Measurements from ENCODE around the gene CSF2. TPM values are rescaled to one million over a fixed set of nuclear protein-coding genes. Genes with fewer than 3 reads are reported as not detected.
"Not testable (repeated sequence)": the region's sequence is repeated elsewhere in the genome, so short reads cannot be mapped to it uniquely, and the experiment has no call there.

Gene CSF2
- total RNA-seq, 2 experiments from 2014 or later = 0.55 to 0.61 TPM

DNA sequence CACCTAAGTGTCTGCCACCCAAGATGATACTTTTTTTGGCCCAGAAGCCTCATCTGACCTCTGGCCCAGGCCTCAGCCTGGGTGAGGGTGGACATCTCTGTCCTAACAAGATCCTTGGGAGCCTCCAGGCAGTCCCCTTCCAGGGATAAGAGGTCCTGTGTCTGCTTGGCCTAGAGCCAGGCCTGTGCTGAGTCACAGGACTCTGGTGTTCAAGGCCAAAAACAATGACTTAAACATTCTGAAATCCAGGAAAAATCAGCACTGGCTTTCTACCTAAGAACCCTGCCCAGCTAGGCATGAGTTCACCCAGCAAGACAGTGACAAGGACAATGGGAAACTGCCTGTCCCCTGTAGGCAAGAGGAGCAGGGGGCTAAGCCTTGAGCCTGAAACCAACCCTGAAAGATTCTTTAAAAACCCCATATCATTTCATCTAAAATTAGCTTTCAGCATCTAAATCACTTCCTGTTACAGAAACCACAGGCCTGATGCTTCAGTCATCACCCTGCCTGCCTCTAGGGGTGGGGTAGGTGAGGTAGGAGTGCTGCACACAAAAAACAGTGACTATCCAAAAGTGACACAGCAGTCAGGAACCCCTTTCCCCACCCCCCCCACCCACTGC, 29.9 kb downstream of the CSF2 start:
- no peaks in the 10 kb centered on the region for H3K27me3 Mint-ChIP-seq (ENCODE audit: low read depth)
- ATAC-seq = peak; percentile 82
- POLR2A ChIA-PET = no interaction called here

DNA sequence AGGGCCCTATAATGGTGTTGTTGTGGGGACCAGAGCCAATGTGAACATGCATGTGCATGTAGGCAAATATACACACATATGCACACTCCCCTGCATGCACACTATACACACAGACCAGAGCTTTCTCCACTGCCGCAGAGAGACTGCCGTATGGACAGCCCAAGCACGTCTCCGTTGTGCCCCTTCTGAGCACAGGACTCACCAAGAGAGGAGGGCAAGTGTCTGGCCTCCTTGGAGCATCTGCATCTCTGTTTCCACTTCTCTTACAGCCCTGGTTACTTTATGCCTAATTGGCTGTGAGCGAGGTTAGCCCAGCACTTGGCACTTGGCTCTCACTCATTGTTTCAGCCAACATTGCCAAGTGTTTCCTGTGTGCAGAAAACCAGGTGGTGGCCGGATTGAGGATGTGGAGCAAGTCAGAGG, 30.4 kb downstream of the CSF2 start:
- POLR2A ChIA-PET = interaction anchor here (0.7 kb wide), 1 partner anchor 30 kb away, joined by 4 read pairs; the partner anchor contains the start of gene CSF2
- CTCF ChIA-PET = interaction anchor here (1.0 to 4.0 kb wide), 3 partner anchors 10 to 67 kb away, joined by 3 to 18 read pairs (median 5); no protein-coding TSS in a partner anchor
- no peaks in the 10 kb centered on the region for H3K27me3 Mint-ChIP-seq (ENCODE audit: low read depth)
- H3K9me3 Mint-ChIP-seq (ENCODE audit: insufficient read depth) = no peaks in the 10 kb centered on the region
- peak overlapping the region; percentile 94 for H3K27ac Mint-ChIP-seq
- peak overlapping the region; percentile 48 for H3K4me3 Mint-ChIP-seq
- H3K36me3 Mint-ChIP-seq (ENCODE audit: low read depth) = peaks cover 15% of the 10 kb centered on the region
- ATAC-seq (peak; percentile 59), DNase-seq (peak; percentile 55)
- peaks cover 91% of the 10 kb centered on the region for H3K4me1 Mint-ChIP-seq (ENCODE audit: low read depth)

More for the DNA sequence above, 29.9 kb downstream of the CSF2 start:
- Mint-ChIP-seq H3K36me3 (ENCODE audit: low read depth) (peaks cover 11% of the 10 kb centered on the region), H3K9me3 (ENCODE audit: insufficient read depth) (no peaks in the 10 kb centered on the region), H3K4me1 (ENCODE audit: low read depth) (peaks cover 91% of the 10 kb centered on the region), H3K4me3 (peak overlapping the region; percentile 48), H3K27ac (peak overlapping the region; percentile 94)
- DNase-seq = peak; percentile 87
- CTCF ChIA-PET = interaction anchor here (0.6 to 4.0 kb wide), 4 partner anchors 9 to 115 kb away, joined by 3 to 18 read pairs (median 8); no protein-coding TSS in a partner anchor

DNA sequence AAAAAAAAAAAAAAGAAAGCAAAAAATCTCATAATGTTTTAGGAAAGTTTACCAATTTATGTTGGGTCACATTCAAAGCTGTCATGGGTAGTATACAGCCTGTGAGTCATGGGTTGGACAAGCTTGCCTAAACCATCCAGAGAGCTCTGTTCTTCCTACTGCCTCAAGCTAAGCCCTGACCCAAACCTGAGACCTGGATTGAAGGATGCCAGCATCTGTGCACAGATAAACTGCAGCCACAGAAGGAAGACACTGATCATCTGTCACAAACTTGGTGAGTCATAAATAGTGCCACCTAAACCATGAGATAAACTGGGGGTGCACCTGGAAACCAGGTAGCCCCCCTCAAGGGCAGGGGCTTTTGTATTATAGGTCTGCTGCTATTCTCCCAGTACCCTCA, 31.0 kb downstream of the CSF2 start:
- H3K9me3 Mint-ChIP-seq (ENCODE audit: insufficient read depth) = no peaks in the 10 kb centered on the region
- DNase-seq (no peak), ATAC-seq (peak; percentile 10)
- H3K27me3 Mint-ChIP-seq (ENCODE audit: low read depth) = no peaks in the 10 kb centered on the region
- CTCF ChIA-PET = interaction anchor here (1.0 to 4.0 kb wide), 3 partner anchors 10 to 67 kb away, joined by 3 to 18 read pairs (median 5); no protein-coding TSS in a partner anchor
- peak overlapping the region; percentile 94 for H3K27ac Mint-ChIP-seq
- H3K36me3 Mint-ChIP-seq (ENCODE audit: low read depth) = peaks cover 15% of the 10 kb centered on the region
- peaks cover 91% of the 10 kb centered on the region for H3K4me1 Mint-ChIP-seq (ENCODE audit: low read depth)
- POLR2A ChIA-PET = interaction anchor here (0.7 kb wide), 1 partner anchor 31 kb away, joined by 4 read pairs; the partner anchor contains the start of gene CSF2
- peak overlapping the region; percentile 9 for H3K4me3 Mint-ChIP-seq

DNA sequence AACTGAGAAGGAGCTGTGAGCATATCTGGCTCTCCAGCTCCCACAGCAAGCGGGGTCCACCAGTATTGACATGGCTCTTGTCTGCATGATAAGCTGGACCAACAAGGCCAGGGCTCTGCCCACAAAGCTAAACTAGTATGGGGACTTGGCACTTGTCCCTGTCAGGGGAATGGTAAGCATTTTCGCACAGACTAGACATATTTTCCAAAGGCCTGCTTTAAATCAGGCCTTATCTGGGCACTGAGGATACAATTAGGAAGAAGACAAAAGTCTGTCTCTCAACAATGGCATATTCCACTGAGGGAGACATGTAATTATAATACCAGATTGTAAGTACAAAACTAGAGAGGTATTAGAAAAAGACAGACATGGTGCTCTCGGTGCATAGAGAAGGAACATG, 32.1 kb downstream of the CSF2 start:
- Mint-ChIP-seq H3K27me3 (ENCODE audit: low read depth) (no peaks in the 10 kb centered on the region), H3K4me3 (no peak overlapping the region), H3K4me1 (ENCODE audit: low read depth) (peaks cover 90% of the 10 kb centered on the region), H3K9me3 (ENCODE audit: insufficient read depth) (no peaks in the 10 kb centered on the region), H3K36me3 (ENCODE audit: low read depth) (peaks cover 15% of the 10 kb centered on the region), H3K27ac (peak overlapping the region; percentile 35)
- no peak for ATAC-seq
- ChIA-PET CTCF (no interaction called here), POLR2A (no interaction called here)
- no peak for DNase-seq

DNA sequence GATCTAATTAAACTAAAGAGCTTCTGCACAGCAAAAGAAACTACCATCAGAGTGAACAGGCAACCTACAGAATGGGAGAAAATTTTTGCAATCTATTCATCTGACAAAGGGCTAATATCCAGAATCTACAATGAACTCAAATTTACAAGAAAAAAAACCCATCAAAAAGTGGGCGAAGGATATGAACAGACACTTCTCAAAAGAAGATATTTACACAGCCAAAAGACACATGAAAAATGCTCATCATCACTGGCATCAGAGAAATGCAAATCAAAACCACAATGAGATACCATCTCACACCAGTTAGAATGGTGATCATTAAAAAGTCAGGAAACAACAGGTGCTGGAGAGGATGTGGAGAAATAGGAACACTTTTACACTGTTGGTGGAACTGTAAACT, 34.9 kb downstream of the CSF2 start:
- peaks cover 85% of the 10 kb centered on the region for H3K4me1 Mint-ChIP-seq (ENCODE audit: low read depth)
- CTCF ChIA-PET; POLR2A ChIA-PET; H3K9me3 Mint-ChIP-seq (ENCODE audit: insufficient read depth); H3K27ac Mint-ChIP-seq; H3K27me3 Mint-ChIP-seq (ENCODE audit: low read depth); ATAC-seq; H3K4me3 Mint-ChIP-seq; DNase-seq: not testable (repeated sequence)
- H3K36me3 Mint-ChIP-seq (ENCODE audit: low read depth) = peaks cover 26% of the 10 kb centered on the region

DNA sequence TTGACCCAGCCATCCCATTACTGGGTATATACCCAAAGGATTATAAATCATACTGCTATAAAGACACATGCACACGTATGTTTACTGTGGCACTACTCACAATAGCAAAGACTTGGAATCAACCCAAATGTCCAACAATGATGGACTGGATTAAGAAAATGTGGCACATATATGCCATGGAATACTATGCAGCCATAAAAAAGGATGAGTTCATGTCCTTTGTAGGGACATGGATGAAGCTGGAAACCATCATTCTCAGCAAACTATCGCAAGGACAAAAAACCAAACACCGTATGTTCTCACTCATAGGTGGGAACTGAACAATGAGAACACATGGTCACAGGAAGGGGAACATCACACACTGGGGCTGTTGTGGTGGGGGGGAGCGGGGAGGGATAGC, 35.4 kb downstream of the CSF2 start:
- ATAC-seq; H3K9me3 Mint-ChIP-seq (ENCODE audit: insufficient read depth); POLR2A ChIA-PET; H3K27me3 Mint-ChIP-seq (ENCODE audit: low read depth); H3K4me3 Mint-ChIP-seq; CTCF ChIA-PET; DNase-seq: not testable (repeated sequence)
- peaks cover 85% of the 10 kb centered on the region for H3K4me1 Mint-ChIP-seq (ENCODE audit: low read depth)
- H3K36me3 Mint-ChIP-seq (ENCODE audit: low read depth) = peaks cover 26% of the 10 kb centered on the region
- H3K27ac Mint-ChIP-seq = peak overlapping the region; percentile 46

GRCh38 chr5:132109494-132110053, 36.0 kb downstream of the CSF2 start:
- Mint-ChIP-seq H3K27me3 (ENCODE audit: low read depth) (no peaks in the 10 kb centered on the region), H3K4me1 (ENCODE audit: low read depth) (peaks cover 85% of the 10 kb centered on the region), H3K27ac (peak overlapping the region; percentile 85), H3K4me3 (no peak overlapping the region), H3K9me3 (ENCODE audit: insufficient read depth) (peaks cover 5% of the 10 kb centered on the region), H3K36me3 (ENCODE audit: low read depth) (peaks cover 30% of the 10 kb centered on the region)
- ChIA-PET CTCF (no interaction called here), POLR2A (no interaction called here)
- ATAC-seq = no peak
- no peak for DNase-seq

GRCh38 chr5:132110195-132110594, 36.6 kb downstream of the CSF2 start:
- POLR2A ChIA-PET = no interaction called here
- Mint-ChIP-seq H3K27ac (peak overlapping the region; percentile 88), H3K9me3 (ENCODE audit: insufficient read depth) (peaks cover 5% of the 10 kb centered on the region), H3K27me3 (ENCODE audit: low read depth) (no peaks in the 10 kb centered on the region), H3K4me1 (ENCODE audit: low read depth) (peaks cover 85% of the 10 kb centered on the region), H3K4me3 (peak overlapping the region; percentile 43), H3K36me3 (ENCODE audit: low read depth) (peaks cover 30% of the 10 kb centered on the region)
- CTCF ChIA-PET = interaction anchor here (1.6 kb wide), 1 partner anchor 13 kb away, joined by 5 read pairs; no protein-coding TSS in a partner anchor
- DNase-seq = no peak
- ATAC-seq = peak; percentile 2

DNA sequence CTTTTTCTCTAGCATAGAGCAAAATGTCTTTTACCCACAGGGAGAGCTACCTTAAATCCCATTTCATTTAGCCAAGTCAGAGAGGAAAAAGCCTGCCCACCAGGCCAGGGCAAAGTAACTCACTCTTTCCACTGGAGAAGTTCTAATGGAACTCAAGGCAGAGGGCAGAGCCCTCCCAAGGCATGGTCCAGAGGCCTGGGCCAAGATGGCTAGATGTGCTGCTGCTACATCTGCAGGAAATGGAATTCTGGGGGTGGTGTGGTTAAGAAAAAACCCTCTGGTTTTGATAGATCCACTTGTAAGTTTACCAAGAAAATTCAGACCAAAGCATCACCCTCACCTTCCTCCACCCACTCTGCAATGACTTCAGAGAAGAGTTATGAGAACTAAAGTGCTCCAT, 37.3 kb downstream of the CSF2 start:
- peak overlapping the region; percentile 43 for H3K4me3 Mint-ChIP-seq
- CTCF ChIA-PET = interaction anchor here (1.6 to 2.3 kb wide), 2 partner anchors 14 to 79 kb away, joined by 5 read pairs; no protein-coding TSS in a partner anchor
- H3K27me3 Mint-ChIP-seq (ENCODE audit: low read depth) = no peaks in the 10 kb centered on the region
- POLR2A ChIA-PET = no interaction called here
- no peak for DNase-seq
- H3K4me1 Mint-ChIP-seq (ENCODE audit: low read depth) = peaks cover 85% of the 10 kb centered on the region
- peak overlapping the region; percentile 88 for H3K27ac Mint-ChIP-seq
- peaks cover 5% of the 10 kb centered on the region for H3K9me3 Mint-ChIP-seq (ENCODE audit: insufficient read depth)
- peak; percentile 64 for ATAC-seq
- peaks cover 30% of the 10 kb centered on the region for H3K36me3 Mint-ChIP-seq (ENCODE audit: low read depth)

DNA sequence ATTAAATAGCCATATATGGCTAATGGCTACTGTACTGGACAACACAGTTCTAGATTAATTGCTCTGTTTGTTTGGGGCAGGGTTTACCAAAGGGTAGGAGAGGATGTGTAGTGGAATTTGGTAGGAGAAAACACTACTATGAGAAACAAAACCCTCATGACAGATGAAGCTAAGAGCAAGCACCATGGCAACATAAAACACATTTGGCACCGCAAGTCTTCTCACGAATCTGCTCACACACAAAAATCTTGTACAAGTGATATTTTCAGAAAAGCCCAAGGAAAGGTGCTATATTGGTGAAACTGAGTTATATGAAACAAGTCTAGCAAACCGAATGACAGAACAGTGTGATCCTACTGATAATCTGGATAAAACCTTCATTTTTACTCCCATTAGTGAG, 38.5 kb downstream of the CSF2 start:
- no peak overlapping the region for H3K4me3 Mint-ChIP-seq
- H3K4me1 Mint-ChIP-seq (ENCODE audit: low read depth) = peaks cover 78% of the 10 kb centered on the region
- CTCF ChIA-PET = interaction anchor here (2.3 kb wide), 1 partner anchor 78 kb away, joined by 5 read pairs; no protein-coding TSS in a partner anchor
- ATAC-seq = no peak
- POLR2A ChIA-PET = no interaction called here
- no peak for DNase-seq
- no peaks in the 10 kb centered on the region for H3K27me3 Mint-ChIP-seq (ENCODE audit: low read depth)
- H3K36me3 Mint-ChIP-seq (ENCODE audit: low read depth) = peaks cover 30% of the 10 kb centered on the region
- H3K27ac Mint-ChIP-seq = peak overlapping the region; percentile 0
- peaks cover 5% of the 10 kb centered on the region for H3K9me3 Mint-ChIP-seq (ENCODE audit: insufficient read depth)

DNA sequence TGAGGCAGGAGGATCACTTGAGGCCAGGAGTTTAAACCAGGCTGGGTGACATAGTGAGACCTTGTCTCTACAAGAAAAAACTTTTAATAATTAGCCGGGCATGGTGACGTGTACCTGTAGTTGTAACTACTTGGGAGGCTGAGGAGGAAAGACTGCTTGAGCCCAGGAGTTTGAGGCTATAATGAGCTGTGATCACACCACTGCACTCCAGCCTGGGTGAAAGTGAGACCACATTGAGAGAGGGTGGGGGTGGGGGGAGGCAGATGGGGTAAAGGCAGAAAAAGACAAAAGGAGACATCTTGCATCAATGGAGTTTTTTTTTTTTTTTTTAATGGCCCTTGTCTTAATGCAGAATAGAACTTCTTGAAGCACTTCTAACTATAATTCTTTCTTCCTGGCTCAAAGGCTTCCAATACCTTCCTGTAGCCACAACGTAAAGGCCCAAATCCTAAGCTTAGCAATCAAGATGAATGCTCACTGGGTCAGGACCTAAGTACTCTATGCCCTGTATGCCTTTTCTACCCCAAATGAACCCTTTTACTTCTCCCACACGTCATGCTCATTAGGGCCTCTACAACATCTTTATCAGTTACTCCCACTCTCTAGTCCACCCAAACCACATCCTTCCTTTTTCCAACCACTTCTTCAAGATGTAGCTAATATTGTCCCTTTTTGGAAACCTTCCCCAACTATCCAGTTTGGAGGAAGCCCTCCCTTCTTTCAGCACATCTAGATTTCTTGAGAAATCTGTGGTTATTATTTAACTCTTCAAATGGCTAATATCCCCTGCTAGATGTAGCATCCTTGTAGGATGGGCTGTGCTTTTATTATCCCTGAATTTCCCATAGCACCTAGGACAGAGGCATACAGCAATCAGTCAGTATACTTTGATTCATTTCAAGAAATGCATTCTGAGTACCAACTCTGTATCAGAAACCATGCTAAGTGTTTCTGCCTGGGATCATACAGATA, 40.8 kb downstream of the CSF2 start:
- no peak overlapping the region for H3K4me3 Mint-ChIP-seq
- CTCF ChIA-PET = interaction anchor here (0.7 to 0.8 kb wide), 2 partner anchors 17 to 124 kb away, joined by 3 read pairs; no protein-coding TSS in a partner anchor
- ATAC-seq (no peak), DNase-seq (no peak)
- peaks cover 5% of the 10 kb centered on the region for H3K9me3 Mint-ChIP-seq (ENCODE audit: insufficient read depth)
- H3K27me3 Mint-ChIP-seq (ENCODE audit: low read depth) = no peaks in the 10 kb centered on the region
- peak overlapping the region; percentile 43 for H3K27ac Mint-ChIP-seq
- POLR2A ChIA-PET = interaction anchor here (0.6 to 0.7 kb wide), 2 partner anchors 113 to 447 kb away, joined by 3 read pairs; partner anchors contain the start of gene P4HA2
- H3K36me3 Mint-ChIP-seq (ENCODE audit: low read depth) = peaks cover 20% of the 10 kb centered on the region
- H3K4me1 Mint-ChIP-seq (ENCODE audit: low read depth) = peaks cover 59% of the 10 kb centered on the region

Data from activated CD8-positive, alpha-beta T cell treated with anti-CD3 and anti-CD28 coated beads, Interleukin-2, amount 10 ng/mL, durations not matched to agents 7 days and 5 days (primary cell).